Ovary (tissue), 3 donors: ENCODE data around the gene JARID2.

Experiments used
- CTCF ChIP-seq, 3 donors: fragments of 450-650 bp in 2 of 3; fragments of 200-600 bp in 1 of 3; IDR thresholded peaks; one replicate each; pipeline versions ENCODE4 v1.5.1 to v1.8.0; 2016 to 2022; ENCODE audit warnings: antibody characterized with exemption in 3 of 3, mild to moderate bottlenecking in 1 of 3
- POLR2A ChIP-seq: fragments of 450-650 bp; IDR thresholded peaks from one replicate; pipeline ENCODE4 v1.6.1; 2017; ENCODE audit warnings: antibody characterized with exemption, mild to moderate bottlenecking, moderate library complexity
- donor health status: DM: no; HTN: no; CAD: no.

GRCh38 chr6:15523679-15524630 is 278.1 kb downstream of the JARID2 start:
- TF ChIP-seq POLR2A (no peak), CTCF (IDR thresholded peaks at IDR 0.05) (no peak)
